Heart left ventricle (tissue), 16 donors: ENCODE data around the gene BNIP5. TPM values are rescaled to one million over a fixed set of nuclear protein-coding genes. Genes with fewer than 3 reads are reported as not detected.

Source experiments
- ATAC-seq, 4 donors: fragments of 200-7000 bp; cut with Tn5 transposase; one replicate each; pipeline ENCODE4 v1.9.1; 2020 to 2022; ENCODE audit warnings: moderate library complexity in 4 of 4, mild to moderate bottlenecking in 3 of 4, moderate number of reproducible peaks in 1 of 4
- DNase-seq, 5 donors: peaks; one replicate each; pipeline ENCODE4 v3.0.0-alpha.2; 2020
- H3K27ac ChIP-seq, 12 donors: fragments of 200-600 bp; sonication (generic) in 4 of 12; one replicate each; pipeline versions ENCODE4 v1.5.0 to v1.8.0; 2016 to 2022; ENCODE audit warnings: mild to moderate bottlenecking in 2 of 12
- H3K27me3 ChIP-seq, 9 donors: fragments of 200-600 bp; sonication (generic) in 2 of 9; one replicate each; pipeline versions ENCODE4 v1.5.1 to v1.8.0; 2016 to 2022; ENCODE audit warnings: mild to moderate bottlenecking in 3 of 9
- H3K36me3 ChIP-seq, 9 donors: fragments of 200-600 bp; sonication (generic) in 2 of 9; one replicate each; pipeline versions ENCODE4 v1.5.0 to v1.8.0; 2018 to 2022; ENCODE audit warnings: mild to moderate bottlenecking in 2 of 9
- H3K4me1 ChIP-seq, 12 donors: fragments of 200-600 bp; sonication (generic) in 4 of 12; one replicate each; pipeline versions ENCODE4 v1.5.0 to v1.8.0; 2016 to 2022; ENCODE audit warnings: mild to moderate bottlenecking in 3 of 12
- H3K4me3 ChIP-seq, 12 donors: fragments of 200-600 bp; sonication (generic) in 4 of 12; one replicate each; pipeline versions ENCODE4 v1.5.0 to v1.8.0; 2017 to 2022; ENCODE audit warnings: mild to moderate bottlenecking in 9 of 12, moderate library complexity in 4 of 12
- H3K9me3 ChIP-seq, 12 donors: fragments of 200-600 bp; sonication (generic) in 4 of 12; one replicate each; pipeline versions ENCODE4 v1.5.0 to v1.8.0; 2016 to 2022; ENCODE audit warnings: mild to moderate bottlenecking in 1 of 12
- CTCF ChIP-seq, 12 donors: fragments of 200-600 bp; sonication (generic) in 4 of 12; IDR thresholded peaks; one replicate each; pipeline versions ENCODE4 v1.5.0 to v1.8.0; 2018 to 2022; ENCODE audit warnings: antibody characterized with exemption in 12 of 12, mild to moderate bottlenecking in 5 of 12
- POLR2A ChIP-seq, 2 donors: fragments of 450-650 bp; IDR thresholded peaks; one replicate each; pipeline ENCODE4 v1.6.1; 2017; ENCODE audit warnings: antibody characterized with exemption in 2 of 2, mild to moderate bottlenecking in 2 of 2, moderate library complexity in 2 of 2
- WGBS, 4 donors: extraction: QIAGEN DNeasy Blood & Tissue Kit in 2 of 4; methylation state at CpG; one replicate each; pipeline versions ENCODE4 v1.1.5 to v1.1.7; 2013 to 2018; 5-methylcytosine and 5-hydroxymethylcytosine counted together
- intact Hi-C, 10 donors: fragments of 100-400 bp; cut with DNase I; formaldehyde crosslinking; loops; one replicate each; pipeline versions ENCODE4 v1.11.1 to v1.14.2; 2022
- polyA plus RNA-seq, 2 donors: library from polyadenylated mRNA; stranded (reverse); fragments of 200-250 nt; gene quantifications; one replicate each; pipeline ENCODE4 v1.2.3, GENCODE V29; 2013
- total RNA-seq, 9 donors: library from RNA; depleted of rRNA in 2 of 9; stranded (reverse); fragments of >200 nt in 2 of 9; fragmentation: NEBNext Ultra II Directional in 3 of 9; extraction: Animal tissue kit (Norgen Biotek cat#: 25700) in 3 of 9; gene quantifications; one replicate each; pipeline versions ENCODE4 v1.1.0 to v1.2.4, GENCODE V29; 2016 to 2023
- donor health status: ischemic (EF 13 %, LVEDD 7.1; RV severe dilation, severe dysfunction).
- donor health status: healthy with polysubstance abuse.
- donor health status: DM: no; HTN: yes; CAD: no.
- donor health status: DM: no; HTN: no; CAD: no.
- donor health status: ischemic (EF 25% LVEDD 6.9; RV normal size, moderate dysfunction).
- donor health status: ischemic (EF 25% LVEDD 5.7; RV mildly dilated, moderate dysfunction).
- donor health status: healthy.
- donor health status: DM: yes; HTN: yes; CAD: no.
- donor health status: ischemic (EF 35%, LVEDD 5.7; RV mildly dilated, moderate dysfunction).
- donor health status: nonischemic (EF 11% LVEDD 7.7; RV severe dilation, severe dysfunction).
- donor health status: DM: yes; HTN: yes; CAD: no.
- donor health status: PGD.
- donor health status: ischemic (EF 29% LVEDD 5.4; RV normal size, mild dysfunction).
- donor health status: nonischemic (EF 23%, LVEDD 6.1; RV moderate dilation, normal function).

BNIP5 gene
- total and polyA plus RNA-seq, 11 donors: not detected

GRCh38 chr6:36277946-36278470 lies 58.7 kb downstream of the BNIP5 start:
- DNase-seq: no peak
- Histone ChIP-seq H3K27ac (no peak overlapping the region), H3K36me3 (no peaks in the 10 kb centered on the region), H3K4me3 (no peak overlapping the region), H3K27me3 (peaks cover 0 to 35% (median 3%) of the 10 kb centered on the region in 9 donors), H3K9me3 (peaks cover 0 to 4% (median 0%) of the 10 kb centered on the region in 12 donors), H3K4me1 (peaks cover 0 to 7% (median 0%) of the 10 kb centered on the region in 12 donors)
- no peak for ATAC-seq
- TF ChIP-seq POLR2A (IDR thresholded peaks at IDR 0.05): no peak
- no peak for TF ChIP-seq CTCF (IDR thresholded peaks at IDR 0.05)
- intact Hi-C loops: no loop called here
- WGBS, 4 donors: 64 to 75% (median 73%) methylated on average over 2 of the region's 2 CpGs

GRCh38 chr6:36276581-36277536 lies 59.8 kb downstream of the BNIP5 start:
- Histone ChIP-seq H3K27ac (no peak overlapping the region), H3K4me1 (peaks cover 0 to 7% (median 0%) of the 10 kb centered on the region in 12 donors), H3K27me3 (peaks cover 0 to 45% (median 0%) of the 10 kb centered on the region in 9 donors), H3K4me3 (no peak overlapping the region), H3K9me3 (no peaks in the 10 kb centered on the region), H3K36me3 (no peaks in the 10 kb centered on the region)
- ATAC-seq (no peak), DNase-seq (no peak)
- TF ChIP-seq POLR2A (IDR thresholded peaks at IDR 0.05) (no peak), CTCF (IDR thresholded peaks at IDR 0.05) (no peak)
- intact Hi-C loops: no loop called here
- WGBS, 4 donors: 69 to 70% (median 70%) methylated on average over 13 of the region's 13 CpGs

- intact Hi-C loops: no loop called here
- Histone ChIP-seq H3K4me3 (no peak overlapping the region), H3K9me3 (no peaks in the 10 kb centered on the region), H3K36me3 (no peaks in the 10 kb centered on the region), H3K27me3 (peaks cover 0 to 55% (median 4%) of the 10 kb centered on the region in 9 donors), H3K4me1 (no peaks in the 10 kb centered on the region), H3K27ac (no peak overlapping the region)
- TF ChIP-seq CTCF (IDR thresholded peaks at IDR 0.05) (no peak), POLR2A (IDR thresholded peaks at IDR 0.05) (no peak)
- DNase-seq (no peak), ATAC-seq (no peak)
- 74 to 84% (median 80%) methylated on average over 15 of the region's 15 CpGs for WGBS, 4 donors
Measured at GRCh38 chr6:36273802-36274514, 62.7 kb downstream of the BNIP5 start.

GRCh38 chr6:36273067-36273466 lies 63.6 kb downstream of the BNIP5 start:
- 93 to 95% (median 94%) methylated on average over 5 of the region's 5 CpGs for WGBS, 4 donors
- H3K27me3 ChIP-seq: peaks cover 0 to 52% (median 4%) of the 10 kb centered on the region in 9 donors
- no peak for ATAC-seq

More at GRCh38 chr6:36273067-36273466, 63.6 kb downstream of the BNIP5 start:
- Histone ChIP-seq H3K4me3 (no peak overlapping the region), H3K27ac (no peak overlapping the region), H3K9me3 (no peaks in the 10 kb centered on the region), H3K36me3 (no peaks in the 10 kb centered on the region), H3K4me1 (no peaks in the 10 kb centered on the region)
- TF ChIP-seq POLR2A (IDR thresholded peaks at IDR 0.05): no peak
- TF ChIP-seq CTCF (IDR thresholded peaks at IDR 0.05): no peak
- DNase-seq: no peak
- intact Hi-C loops: no loop called here
